Stimulated activated CD4-positive, alpha-beta T cell treated with anti-CD3 and anti-CD28 coated beads, Interleukin-1b, Interleukin-23, amount 100 ng/mL, for 4 hours (primary cell): Measurements from ENCODE around the gene URAD.
"Not testable (repeated sequence)": the region's sequence is repeated elsewhere in the genome, so short reads cannot be mapped to it uniquely, and the experiment has no call there.

Experiments
- DNase-seq, 2 donors: peaks; one replicate each; pipeline ENCODE4 v3.0.0-alpha.2; 2020; ENCODE audit warnings: low read depth in 2 of 2

URAD gene

GRCh38 chr13:27988520-27988919 is at the start of gene URAD:
TSS of gene URAD (minus strand) at chr13:27988693. CDS start at chr13:27988637, 56 bp downstream.
- no peak for DNase-seq

- no peak for DNase-seq
These were observed 48.9 kb upstream of the URAD start for GRCh38 chr13:28037399-28037798.

GRCh38 chr13:28035146-28035782 is 46.8 kb upstream of the URAD start:
- no peak for DNase-seq

GRCh38 chr13:28033894-28034655 is 45.6 kb upstream of the URAD start:
- no peak for DNase-seq

- not testable (repeated sequence) for DNase-seq
These were observed 43.9 kb upstream of the URAD start for GRCh38 chr13:28032438-28032837.

GRCh38 chr13:28031896-28032288 is 43.4 kb upstream of the URAD start:
- DNase-seq, result no peak

GRCh38 chr13:28031220-28031895 is 42.9 kb upstream of the URAD start:
- no peak for DNase-seq

- no peak for DNase-seq
These were observed 39.3 kb upstream of the URAD start for GRCh38 chr13:28027607-28028364.

GRCh38 chr13:28027071-28027470 is 38.6 kb upstream of the URAD start:
- DNase-seq, result no peak

GRCh38 chr13:28026508-28026907 is 38.0 kb upstream of the URAD start:
- DNase-seq, result no peak

GRCh38 chr13:28022848-28023518 is 34.5 kb upstream of the URAD start:
- DNase-seq, result no peak

- DNase-seq, result no peak
These were observed 25.8 kb upstream of the URAD start for GRCh38 chr13:28014301-28014700.

- no peak for DNase-seq
These were observed 25.0 kb upstream of the URAD start for GRCh38 chr13:28013482-28013881.

- DNase-seq, result no peak
These were observed 24.4 kb upstream of the URAD start for GRCh38 chr13:28012896-28013295.

GRCh38 chr13:28012383-28012782 is 23.9 kb upstream of the URAD start:
- DNase-seq, result no peak

GRCh38 chr13:28010046-28010445 is 21.6 kb upstream of the URAD start:
- no peak for DNase-seq

GRCh38 chr13:28005016-28005415 is 16.5 kb upstream of the URAD start:
- DNase-seq, result not testable (repeated sequence)

GRCh38 chr13:28002886-28003698 is 14.6 kb upstream of the URAD start:
- DNase-seq, result no peak

GRCh38 chr13:28001837-28002473 is 13.5 kb upstream of the URAD start:
- DNase-seq, result no peak

- no peak for DNase-seq
These were observed 12.6 kb upstream of the URAD start for GRCh38 chr13:28001049-28001448.
